ENCODE measurements around the gene DOC2B. TPM values are rescaled to one million over a fixed set of nuclear protein-coding genes. Genes with fewer than 3 reads are reported as not detected.

DOC2B gene
- total and polyA plus RNA-seq, 2 of the 13 experiments (the other 11 are each of a cell fraction or from before 2014, with no cell fraction given), result 0.09 to 0.22 TPM

DNA sequence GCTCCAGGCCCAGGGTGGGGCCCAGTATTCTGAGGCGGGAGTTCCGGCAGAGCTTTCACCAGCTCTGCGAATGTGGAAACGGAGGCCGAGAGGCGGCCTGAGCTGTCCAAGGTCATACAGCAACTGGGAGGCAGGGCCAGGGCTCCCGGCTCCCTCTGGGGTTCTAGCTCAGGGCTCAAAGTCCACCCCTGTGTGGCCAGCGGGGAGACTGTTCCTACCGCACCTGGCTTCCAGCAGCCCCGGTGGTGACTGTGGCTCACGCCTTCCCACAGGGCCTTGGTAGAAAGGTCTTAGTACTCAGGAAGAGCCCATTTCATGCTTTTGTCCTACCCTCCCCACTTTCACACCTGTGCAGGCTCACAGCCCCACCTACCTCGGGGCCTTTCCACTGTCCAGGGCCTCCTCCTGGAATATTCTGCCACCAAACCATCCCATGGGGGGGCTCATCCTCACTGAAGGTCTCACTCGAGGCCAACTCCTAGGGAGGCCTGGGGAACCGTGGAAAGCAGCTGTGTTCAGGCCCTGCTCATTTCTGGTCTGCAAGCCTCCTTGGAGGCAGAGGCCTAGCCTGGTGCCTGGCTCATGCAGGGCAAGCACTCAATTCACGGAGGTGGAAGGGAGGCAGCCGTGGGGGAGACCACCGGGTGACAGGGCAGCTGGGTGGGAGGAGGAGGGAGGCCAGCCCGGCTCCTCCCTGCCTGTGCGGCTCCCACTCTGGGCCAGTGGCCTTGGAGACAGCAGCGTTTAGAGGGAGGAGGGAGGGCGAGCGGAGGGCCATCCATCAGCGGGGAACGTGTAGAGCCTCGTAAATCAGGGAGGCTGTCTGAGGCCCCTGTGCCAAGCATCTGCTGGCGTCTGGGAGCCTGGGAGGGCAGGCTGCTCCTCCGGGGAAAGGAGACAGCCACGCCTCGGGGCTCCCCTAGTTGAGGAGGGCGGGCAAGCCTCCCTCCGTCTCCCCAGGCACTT is 12.7 kb upstream of the DOC2B start (continued):
- TF ChIP-seq, protein P1, sequence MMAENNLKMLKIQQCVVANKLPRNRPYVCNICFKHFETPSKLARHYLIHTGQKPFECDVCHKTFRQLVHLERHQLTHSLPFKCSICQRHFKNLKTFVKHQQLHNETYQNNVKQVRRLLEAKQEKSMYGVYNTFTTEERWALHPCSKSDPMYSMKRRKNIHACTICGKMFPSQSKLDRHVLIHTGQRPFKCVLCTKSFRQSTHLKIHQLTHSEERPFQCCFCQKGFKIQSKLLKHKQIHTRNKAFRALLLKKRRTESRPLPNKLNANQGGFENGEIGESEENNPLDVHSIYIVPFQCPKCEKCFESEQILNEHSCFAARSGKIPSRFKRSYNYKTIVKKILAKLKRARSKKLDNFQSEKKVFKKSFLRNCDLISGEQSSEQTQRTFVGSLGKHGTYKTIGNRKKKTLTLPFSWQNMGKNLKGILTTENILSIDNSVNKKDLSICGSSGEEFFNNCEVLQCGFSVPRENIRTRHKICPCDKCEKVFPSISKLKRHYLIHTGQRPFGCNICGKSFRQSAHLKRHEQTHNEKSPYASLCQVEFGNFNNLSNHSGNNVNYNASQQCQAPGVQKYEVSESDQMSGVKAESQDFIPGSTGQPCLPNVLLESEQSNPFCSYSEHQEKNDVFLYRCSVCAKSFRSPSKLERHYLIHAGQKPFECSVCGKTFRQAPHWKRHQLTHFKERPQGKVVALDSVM (CRISPR knock-in tag; IDR thresholded peaks at IDR 0.05), result peak; percentile 72
- no peak for TF ChIP-seq KLF12 (CRISPR knock-in tag; IDR thresholded peaks at IDR 0.05; ENCODE audit: borderline replicate concordance)
- no peak for TF ChIP-seq CREB1 (IDR thresholded peaks at IDR 0.05)
- no peak for TF ChIP-seq CREB1 (CRISPR knock-in tag; IDR thresholded peaks at IDR 0.05)
- no peak for TF ChIP-seq HNRNPL (IDR thresholded peaks at IDR 0.05; ENCODE audit: low read depth, low read length)
- no peak for TF ChIP-seq XRCC5 (optimal IDR thresholded peaks at IDR 0.05; ENCODE audit: low read length)
- peak; percentile 94 for TF ChIP-seq HNF4A (CRISPR knock-in tag; IDR thresholded peaks at IDR 0.05)
- TF ChIP-seq ZNF180 (CRISPR knock-in tag; IDR thresholded peaks at IDR 0.05; ENCODE audit: borderline replicate concordance, low read depth), result no peak
- no peak for TF ChIP-seq PRPF4 (IDR thresholded peaks at IDR 0.05; ENCODE audit: low read depth, low read length, poor library complexity, severe bottlenecking)
- TF ChIP-seq, protein P2, sequence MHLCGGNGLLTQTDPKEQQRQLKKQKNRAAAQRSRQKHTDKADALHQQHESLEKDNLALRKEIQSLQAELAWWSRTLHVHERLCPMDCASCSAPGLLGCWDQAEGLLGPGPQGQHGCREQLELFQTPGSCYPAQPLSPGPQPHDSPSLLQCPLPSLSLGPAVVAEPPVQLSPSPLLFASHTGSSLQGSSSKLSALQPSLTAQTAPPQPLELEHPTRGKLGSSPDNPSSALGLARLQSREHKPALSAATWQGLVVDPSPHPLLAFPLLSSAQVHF (CRISPR knock-in tag; IDR thresholded peaks at IDR 0.05), result no peak
- TF ChIP-seq KDM4B (CRISPR knock-in tag; IDR thresholded peaks at IDR 0.05), result no peak
- 0 out of 2 replicates have a peak, but pooled peaks have one; percentile 69 for TF ChIP-seq ZNF3 (CRISPR knock-in tag; IDR thresholded peaks at IDR 0.05)
- TF ChIP-seq, protein P3, sequence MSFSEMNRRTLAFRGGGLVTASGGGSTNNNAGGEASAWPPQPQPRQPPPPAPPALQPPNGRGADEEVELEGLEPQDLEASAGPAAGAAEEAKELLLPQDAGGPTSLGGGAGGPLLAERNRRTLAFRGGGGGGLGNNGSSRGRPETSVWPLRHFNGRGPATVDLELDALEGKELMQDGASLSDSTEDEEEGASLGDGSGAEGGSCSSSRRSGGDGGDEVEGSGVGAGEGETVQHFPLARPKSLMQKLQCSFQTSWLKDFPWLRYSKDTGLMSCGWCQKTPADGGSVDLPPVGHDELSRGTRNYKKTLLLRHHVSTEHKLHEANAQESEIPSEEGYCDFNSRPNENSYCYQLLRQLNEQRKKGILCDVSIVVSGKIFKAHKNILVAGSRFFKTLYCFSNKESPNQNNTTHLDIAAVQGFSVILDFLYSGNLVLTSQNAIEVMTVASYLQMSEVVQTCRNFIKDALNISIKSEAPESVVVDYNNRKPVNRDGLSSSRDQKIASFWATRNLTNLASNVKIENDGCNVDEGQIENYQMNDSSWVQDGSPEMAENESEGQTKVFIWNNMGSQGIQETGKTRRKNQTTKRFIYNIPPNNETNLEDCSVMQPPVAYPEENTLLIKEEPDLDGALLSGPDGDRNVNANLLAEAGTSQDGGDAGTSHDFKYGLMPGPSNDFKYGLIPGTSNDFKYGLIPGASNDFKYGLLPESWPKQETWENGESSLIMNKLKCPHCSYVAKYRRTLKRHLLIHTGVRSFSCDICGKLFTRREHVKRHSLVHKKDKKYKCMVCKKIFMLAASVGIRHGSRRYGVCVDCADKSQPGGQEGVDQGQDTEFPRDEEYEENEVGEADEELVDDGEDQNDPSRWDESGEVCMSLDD (CRISPR knock-in tag; IDR thresholded peaks at IDR 0.05; ENCODE audit: borderline replicate concordance), result peak; percentile 99
- TF ChIP-seq, protein P4, sequence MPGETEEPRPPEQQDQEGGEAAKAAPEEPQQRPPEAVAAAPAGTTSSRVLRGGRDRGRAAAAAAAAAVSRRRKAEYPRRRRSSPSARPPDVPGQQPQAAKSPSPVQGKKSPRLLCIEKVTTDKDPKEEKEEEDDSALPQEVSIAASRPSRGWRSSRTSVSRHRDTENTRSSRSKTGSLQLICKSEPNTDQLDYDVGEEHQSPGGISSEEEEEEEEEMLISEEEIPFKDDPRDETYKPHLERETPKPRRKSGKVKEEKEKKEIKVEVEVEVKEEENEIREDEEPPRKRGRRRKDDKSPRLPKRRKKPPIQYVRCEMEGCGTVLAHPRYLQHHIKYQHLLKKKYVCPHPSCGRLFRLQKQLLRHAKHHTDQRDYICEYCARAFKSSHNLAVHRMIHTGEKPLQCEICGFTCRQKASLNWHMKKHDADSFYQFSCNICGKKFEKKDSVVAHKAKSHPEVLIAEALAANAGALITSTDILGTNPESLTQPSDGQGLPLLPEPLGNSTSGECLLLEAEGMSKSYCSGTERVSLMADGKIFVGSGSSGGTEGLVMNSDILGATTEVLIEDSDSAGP (CRISPR knock-in tag; IDR thresholded peaks at IDR 0.05; ENCODE audit: borderline replicate concordance), result peak; percentile 38; the same call in 1 of the 2 replicates
- TF ChIP-seq, protein P5, sequence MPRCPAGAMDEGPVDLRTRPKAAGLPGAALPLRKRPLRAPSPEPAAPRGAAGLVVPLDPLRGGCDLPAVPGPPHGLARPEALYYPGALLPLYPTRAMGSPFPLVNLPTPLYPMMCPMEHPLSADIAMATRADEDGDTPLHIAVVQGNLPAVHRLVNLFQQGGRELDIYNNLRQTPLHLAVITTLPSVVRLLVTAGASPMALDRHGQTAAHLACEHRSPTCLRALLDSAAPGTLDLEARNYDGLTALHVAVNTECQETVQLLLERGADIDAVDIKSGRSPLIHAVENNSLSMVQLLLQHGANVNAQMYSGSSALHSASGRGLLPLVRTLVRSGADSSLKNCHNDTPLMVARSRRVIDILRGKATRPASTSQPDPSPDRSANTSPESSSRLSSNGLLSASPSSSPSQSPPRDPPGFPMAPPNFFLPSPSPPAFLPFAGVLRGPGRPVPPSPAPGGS (CRISPR knock-in tag; IDR thresholded peaks at IDR 0.05), result no peak
- TF ChIP-seq ZKSCAN8 (CRISPR knock-in tag; IDR thresholded peaks at IDR 0.05; ENCODE audit: borderline replicate concordance), result no peak
- no peak for TF ChIP-seq ZNF160 (CRISPR knock-in tag; IDR thresholded peaks at IDR 0.05)
- TF ChIP-seq ZNF138 (CRISPR knock-in tag; IDR thresholded peaks at IDR 0.05; ENCODE audit: low read depth), result no peak
- TF ChIP-seq CAMTA2 (CRISPR knock-in tag; IDR thresholded peaks at IDR 0.05; ENCODE audit: borderline replicate concordance), result no peak
- TF ChIP-seq ELF3 (CRISPR knock-in tag; IDR thresholded peaks at IDR 0.05), result peak; percentile 47
- no peak for TF ChIP-seq ZNF83 (CRISPR knock-in tag; IDR thresholded peaks at IDR 0.05; ENCODE audit: borderline replicate concordance)

All from HepG2 (cell line).